GM12873 (cell line): ENCODE results near the gene SENP1.

Experiments
- CTCF ChIP-seq: IDR thresholded peaks from 2 replicates; pipeline ENCODE4 v1.5.1; 2012; ENCODE audit warnings: low read depth, mild to moderate bottlenecking, moderate library complexity, low read length, control low read depth; ENCODE audit not compliant: insufficient read depth; ENCODE audit errors: missing control alignments

SENP1 gene

GRCh38 chr12:48000878-48001504, 104.9 kb downstream of the SENP1 start:
- no peak for TF ChIP-seq CTCF

DNA sequence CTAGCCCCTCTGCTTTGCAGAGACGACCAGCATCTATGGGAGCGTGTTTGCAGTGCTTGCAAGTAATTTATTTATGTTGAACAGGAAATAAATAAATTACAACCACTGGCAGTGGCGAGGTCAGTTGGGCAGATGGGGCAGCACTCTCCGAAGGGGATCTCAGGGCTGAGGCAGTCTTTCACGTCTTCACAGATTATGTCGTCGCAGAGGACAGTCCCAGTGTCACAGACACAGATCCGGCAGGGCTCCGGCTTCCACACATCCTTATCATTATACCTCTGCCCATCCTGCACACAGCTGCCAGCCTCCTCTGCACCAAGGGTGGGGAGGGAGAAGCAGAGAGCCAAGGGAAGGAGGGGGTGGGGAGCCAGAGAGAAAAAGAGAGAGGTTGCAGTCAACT, 106.1 kb downstream of the SENP1 start:
- no peak for TF ChIP-seq CTCF

- TF ChIP-seq CTCF, result no peak
Observed at GRCh38 chr12:47997321-47997720, 108.6 kb downstream of the SENP1 start.

DNA sequence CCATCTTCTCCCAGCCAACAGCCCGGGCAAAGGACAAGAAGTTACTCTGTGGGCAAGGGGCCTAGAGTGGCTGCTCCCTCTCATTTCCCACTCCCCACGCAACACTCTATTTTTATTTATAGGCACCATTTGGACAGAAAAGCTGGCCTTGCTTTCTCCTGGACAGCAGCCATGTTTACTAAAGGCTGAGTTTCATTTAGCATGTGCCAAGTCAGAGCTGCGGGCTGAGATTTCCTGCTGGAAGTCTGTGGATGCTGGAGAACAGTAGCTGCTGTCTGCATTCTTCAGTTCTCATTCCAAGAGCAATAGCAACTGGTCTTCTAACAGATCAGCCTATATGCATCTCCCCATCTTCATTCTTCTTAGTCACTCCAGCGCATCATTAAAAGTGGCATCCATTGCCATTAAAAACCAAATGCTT, 109.9 kb downstream of the SENP1 start:
- TF ChIP-seq CTCF, result no peak

DNA sequence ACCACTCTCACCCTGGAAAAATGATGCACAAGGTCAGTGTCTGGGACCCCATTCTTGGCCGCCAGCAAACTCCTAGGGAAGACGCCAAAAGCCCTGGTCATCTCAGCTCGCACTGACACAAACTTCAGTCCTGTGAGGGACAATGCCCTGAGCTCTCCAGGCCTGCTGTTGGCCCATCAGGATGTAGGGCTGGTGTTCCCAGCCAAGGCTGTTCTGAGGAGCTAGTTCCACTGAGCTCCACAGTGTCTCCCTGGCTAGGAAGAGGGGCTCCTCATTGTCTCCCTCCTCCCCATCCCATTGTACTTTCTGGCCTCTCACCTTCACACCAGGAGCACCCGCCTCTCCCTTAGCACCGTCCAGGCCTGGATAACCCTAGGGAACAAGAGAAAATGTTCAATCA, 112.4 kb downstream of the SENP1 start:
- TF ChIP-seq CTCF, result no peak
